ENCODE data around the gene MBTD1. TPM values are rescaled to one million over a fixed set of nuclear protein-coding genes. Genes with fewer than 3 reads are reported as not detected.
A peak's percentile ranks its signal among the peaks of the same experiment; 100 is the strongest.

Gene MBTD1
- total and polyA plus RNA-seq, 9 of the 15 experiments (the other 6 are each of a cell fraction or from before 2014, with no cell fraction given), result 2.1 to 26.3 (median 13.3) TPM

DNA sequence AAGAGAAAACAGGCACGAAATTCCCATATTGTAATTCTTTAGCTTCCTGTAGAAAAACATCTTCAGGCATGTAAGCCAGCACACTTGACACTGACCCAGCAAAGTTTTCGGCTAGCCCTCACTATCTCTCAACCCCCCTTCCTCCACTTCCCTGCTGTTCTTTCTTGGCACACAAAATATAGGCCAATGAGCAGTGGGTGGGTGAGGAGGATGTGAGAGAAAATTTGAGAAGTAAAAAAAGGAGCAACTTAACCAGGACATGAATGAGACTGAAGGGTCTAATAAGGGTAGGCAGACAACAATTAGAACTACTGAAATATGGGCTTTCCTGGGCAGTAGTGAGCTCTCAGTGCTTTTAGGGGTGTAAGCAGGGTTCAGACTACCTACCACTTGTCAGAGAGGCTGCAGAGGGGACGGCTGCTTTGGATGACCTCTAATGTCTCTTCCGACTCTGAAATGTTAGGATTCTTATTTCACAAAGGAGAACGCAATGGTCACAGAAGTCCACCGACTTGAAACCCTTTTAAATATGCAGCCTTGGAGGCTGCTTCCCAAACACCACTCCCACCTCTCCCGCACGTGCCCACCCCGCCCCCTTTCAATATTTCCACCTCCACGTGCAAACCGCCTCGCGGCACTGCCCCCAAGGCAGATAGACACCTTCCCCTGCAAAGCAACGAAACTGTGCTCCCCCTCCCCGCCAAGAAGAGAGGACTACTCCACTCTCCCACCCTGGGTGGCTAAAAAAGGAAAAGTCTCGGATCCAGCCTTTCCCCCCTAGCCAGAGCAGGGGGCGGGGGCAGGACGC lies 889 bp downstream of the MBTD1 start (continued):
- TF ChIP-seq, protein P1, sequence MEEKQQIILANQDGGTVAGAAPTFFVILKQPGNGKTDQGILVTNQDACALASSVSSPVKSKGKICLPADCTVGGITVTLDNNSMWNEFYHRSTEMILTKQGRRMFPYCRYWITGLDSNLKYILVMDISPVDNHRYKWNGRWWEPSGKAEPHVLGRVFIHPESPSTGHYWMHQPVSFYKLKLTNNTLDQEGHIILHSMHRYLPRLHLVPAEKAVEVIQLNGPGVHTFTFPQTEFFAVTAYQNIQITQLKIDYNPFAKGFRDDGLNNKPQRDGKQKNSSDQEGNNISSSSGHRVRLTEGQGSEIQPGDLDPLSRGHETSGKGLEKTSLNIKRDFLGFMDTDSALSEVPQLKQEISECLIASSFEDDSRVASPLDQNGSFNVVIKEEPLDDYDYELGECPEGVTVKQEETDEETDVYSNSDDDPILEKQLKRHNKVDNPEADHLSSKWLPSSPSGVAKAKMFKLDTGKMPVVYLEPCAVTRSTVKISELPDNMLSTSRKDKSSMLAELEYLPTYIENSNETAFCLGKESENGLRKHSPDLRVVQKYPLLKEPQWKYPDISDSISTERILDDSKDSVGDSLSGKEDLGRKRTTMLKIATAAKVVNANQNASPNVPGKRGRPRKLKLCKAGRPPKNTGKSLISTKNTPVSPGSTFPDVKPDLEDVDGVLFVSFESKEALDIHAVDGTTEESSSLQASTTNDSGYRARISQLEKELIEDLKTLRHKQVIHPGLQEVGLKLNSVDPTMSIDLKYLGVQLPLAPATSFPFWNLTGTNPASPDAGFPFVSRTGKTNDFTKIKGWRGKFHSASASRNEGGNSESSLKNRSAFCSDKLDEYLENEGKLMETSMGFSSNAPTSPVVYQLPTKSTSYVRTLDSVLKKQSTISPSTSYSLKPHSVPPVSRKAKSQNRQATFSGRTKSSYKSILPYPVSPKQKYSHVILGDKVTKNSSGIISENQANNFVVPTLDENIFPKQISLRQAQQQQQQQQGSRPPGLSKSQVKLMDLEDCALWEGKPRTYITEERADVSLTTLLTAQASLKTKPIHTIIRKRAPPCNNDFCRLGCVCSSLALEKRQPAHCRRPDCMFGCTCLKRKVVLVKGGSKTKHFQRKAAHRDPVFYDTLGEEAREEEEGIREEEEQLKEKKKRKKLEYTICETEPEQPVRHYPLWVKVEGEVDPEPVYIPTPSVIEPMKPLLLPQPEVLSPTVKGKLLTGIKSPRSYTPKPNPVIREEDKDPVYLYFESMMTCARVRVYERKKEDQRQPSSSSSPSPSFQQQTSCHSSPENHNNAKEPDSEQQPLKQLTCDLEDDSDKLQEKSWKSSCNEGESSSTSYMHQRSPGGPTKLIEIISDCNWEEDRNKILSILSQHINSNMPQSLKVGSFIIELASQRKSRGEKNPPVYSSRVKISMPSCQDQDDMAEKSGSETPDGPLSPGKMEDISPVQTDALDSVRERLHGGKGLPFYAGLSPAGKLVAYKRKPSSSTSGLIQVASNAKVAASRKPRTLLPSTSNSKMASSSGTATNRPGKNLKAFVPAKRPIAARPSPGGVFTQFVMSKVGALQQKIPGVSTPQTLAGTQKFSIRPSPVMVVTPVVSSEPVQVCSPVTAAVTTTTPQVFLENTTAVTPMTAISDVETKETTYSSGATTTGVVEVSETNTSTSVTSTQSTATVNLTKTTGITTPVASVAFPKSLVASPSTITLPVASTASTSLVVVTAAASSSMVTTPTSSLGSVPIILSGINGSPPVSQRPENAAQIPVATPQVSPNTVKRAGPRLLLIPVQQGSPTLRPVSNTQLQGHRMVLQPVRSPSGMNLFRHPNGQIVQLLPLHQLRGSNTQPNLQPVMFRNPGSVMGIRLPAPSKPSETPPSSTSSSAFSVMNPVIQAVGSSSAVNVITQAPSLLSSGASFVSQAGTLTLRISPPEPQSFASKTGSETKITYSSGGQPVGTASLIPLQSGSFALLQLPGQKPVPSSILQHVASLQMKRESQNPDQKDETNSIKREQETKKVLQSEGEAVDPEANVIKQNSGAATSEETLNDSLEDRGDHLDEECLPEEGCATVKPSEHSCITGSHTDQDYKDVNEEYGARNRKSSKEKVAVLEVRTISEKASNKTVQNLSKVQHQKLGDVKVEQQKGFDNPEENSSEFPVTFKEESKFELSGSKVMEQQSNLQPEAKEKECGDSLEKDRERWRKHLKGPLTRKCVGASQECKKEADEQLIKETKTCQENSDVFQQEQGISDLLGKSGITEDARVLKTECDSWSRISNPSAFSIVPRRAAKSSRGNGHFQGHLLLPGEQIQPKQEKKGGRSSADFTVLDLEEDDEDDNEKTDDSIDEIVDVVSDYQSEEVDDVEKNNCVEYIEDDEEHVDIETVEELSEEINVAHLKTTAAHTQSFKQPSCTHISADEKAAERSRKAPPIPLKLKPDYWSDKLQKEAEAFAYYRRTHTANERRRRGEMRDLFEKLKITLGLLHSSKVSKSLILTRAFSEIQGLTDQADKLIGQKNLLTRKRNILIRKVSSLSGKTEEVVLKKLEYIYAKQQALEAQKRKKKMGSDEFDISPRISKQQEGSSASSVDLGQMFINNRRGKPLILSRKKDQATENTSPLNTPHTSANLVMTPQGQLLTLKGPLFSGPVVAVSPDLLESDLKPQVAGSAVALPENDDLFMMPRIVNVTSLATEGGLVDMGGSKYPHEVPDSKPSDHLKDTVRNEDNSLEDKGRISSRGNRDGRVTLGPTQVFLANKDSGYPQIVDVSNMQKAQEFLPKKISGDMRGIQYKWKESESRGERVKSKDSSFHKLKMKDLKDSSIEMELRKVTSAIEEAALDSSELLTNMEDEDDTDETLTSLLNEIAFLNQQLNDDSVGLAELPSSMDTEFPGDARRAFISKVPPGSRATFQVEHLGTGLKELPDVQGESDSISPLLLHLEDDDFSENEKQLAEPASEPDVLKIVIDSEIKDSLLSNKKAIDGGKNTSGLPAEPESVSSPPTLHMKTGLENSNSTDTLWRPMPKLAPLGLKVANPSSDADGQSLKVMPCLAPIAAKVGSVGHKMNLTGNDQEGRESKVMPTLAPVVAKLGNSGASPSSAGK (IDR thresholded peaks at IDR 0.05), result peak; percentile 73
- TF ChIP-seq NCOR1 (IDR thresholded peaks at IDR 0.05) (no peak; the same call in 1 of the 2 replicates), SIX5 (IDR thresholded peaks at IDR 0.05; ENCODE audit: borderline replicate concordance in 1 of 2, insufficient read depth in 1 of 2, low read depth in 1 of 2, low read length in 2 of 2) (no peak), ZKSCAN3 (CRISPR knock-in tag; IDR thresholded peaks at IDR 0.05) (no peak), SRSF7 (optimal IDR thresholded peaks at IDR 0.05; ENCODE audit: low read depth, low read length) (no peak), CSDE1 (IDR thresholded peaks at IDR 0.05) (no peak), KDM4B (IDR thresholded peaks at IDR 0.05; ENCODE audit: borderline replicate concordance in 2 of 2, low read depth in 1 of 2) (no peak), JUND (IDR thresholded peaks at IDR 0.05; ENCODE audit: borderline replicate concordance, low read depth, low read length) (0 out of 2 replicates have a peak, but pooled peaks have one; percentile 15), JUND (tag; IDR thresholded peaks at IDR 0.05; ENCODE audit: borderline replicate concordance, low read depth, low read length) (no peak), KDM1A (IDR thresholded peaks at IDR 0.05) (0 out of 4 replicates have a peak, but pooled peaks of 1 of the 2 experiments have one; percentile 34), TCF15 (CRISPR knock-in tag; IDR thresholded peaks at IDR 0.05) (no peak), RBFOX2 (IDR thresholded peaks at IDR 0.05; ENCODE audit: low read depth, low read length) (no peak), CBX3 (IDR thresholded peaks at IDR 0.05; ENCODE audit: borderline replicate concordance in 1 of 2, low read length in 2 of 2) (no peak), ZNF445 (CRISPR knock-in tag; IDR thresholded peaks at IDR 0.05; ENCODE audit: low read depth) (no peak)
